Activated naive CD4-positive, alpha-beta T cell treated with anti-CD3 and anti-CD28 coated beads for 36 hours (primary cell): Measurements from ENCODE around the gene PPP2R5D. TPM values are rescaled to one million over a fixed set of nuclear protein-coding genes. Genes with fewer than 3 reads are reported as not detected.
"Not testable (repeated sequence)": the region's sequence is repeated elsewhere in the genome, so short reads cannot be mapped to it uniquely, and the experiment has no call there.

Experiments used
- CTCF ChIA-PET: fragments of 350-600 bp; sonication (Branson Sonifier 250); formaldehyde crosslinking; loops from one replicate; lab custom pipeline; 2021; ENCODE audit warnings: antibody characterized with exemption; lab: Charles Lee
- DNase-seq: peaks from one replicate; pipeline ENCODE4 v3.0.0-alpha.2; 2020
- H3K27ac Mint-ChIP-seq: one replicate; pipeline ENCODE4 v1.8.0; 2021; ENCODE audit warnings: mild to moderate bottlenecking, mixed read lengths
- H3K27me3 Mint-ChIP-seq: one replicate; pipeline ENCODE4 v1.8.0; 2021; ENCODE audit warnings: low read depth, mixed read lengths
- H3K36me3 Mint-ChIP-seq: one replicate; pipeline ENCODE4 v1.8.0; 2021; ENCODE audit warnings: low read depth, mixed read lengths
- H3K4me1 Mint-ChIP-seq: one replicate; pipeline ENCODE4 v1.8.0; 2021; ENCODE audit warnings: low read depth, mixed read lengths
- H3K4me3 Mint-ChIP-seq: one replicate; pipeline ENCODE4 v1.8.0; 2021; ENCODE audit warnings: mild to moderate bottlenecking, moderate library complexity, mixed read lengths
- H3K9me3 Mint-ChIP-seq: one replicate; pipeline ENCODE4 v1.8.0; 2021; ENCODE audit warnings: mixed read lengths
- intact Hi-C: fragments of 100-400 bp; cut with micrococcal nuclease; formaldehyde crosslinking; loops from one replicate; pipeline ENCODE4 v1.15.1; 2023
- total RNA-seq, 2 experiments: library from RNA; stranded (reverse); gene quantifications; one replicate each; pipeline ENCODE4 v1.2.3, GENCODE V29; 2021

PPP2R5D gene
- total RNA-seq, 2 experiments from 2014 or later, result 52.4 to 54.4 TPM

DNA sequence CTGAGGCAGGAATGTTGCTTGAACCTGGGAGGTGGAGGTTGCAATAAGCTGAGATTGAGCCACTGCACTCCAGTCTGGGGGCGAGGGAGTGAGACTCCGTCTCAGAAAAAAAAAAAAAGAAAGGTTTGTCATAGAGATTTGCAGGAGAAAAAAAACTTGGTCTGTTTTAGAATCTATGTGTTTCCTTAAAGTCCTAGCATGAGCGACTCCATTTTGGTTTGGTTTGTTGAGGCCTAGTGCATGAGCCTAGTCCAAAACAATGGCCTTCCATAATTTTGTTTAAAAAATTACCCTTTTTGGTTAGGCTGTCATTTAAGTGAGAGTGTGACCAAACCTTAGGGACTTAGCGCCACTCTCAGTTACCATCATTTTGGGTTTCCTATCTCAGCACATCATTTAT, 32.0 kb upstream of the PPP2R5D start:
- Mint-ChIP-seq H3K4me1 (no peaks in the 10 kb centered on the region), H3K27me3 (no peaks in the 10 kb centered on the region), H3K9me3 (no peaks in the 10 kb centered on the region), H3K27ac (no peak overlapping the region), H3K4me3 (no peak overlapping the region), H3K36me3 (no peaks in the 10 kb centered on the region)
- intact Hi-C loops, result no loop called here
- DNase-seq, result no peak
- CTCF ChIA-PET, result no interaction called here

- H3K4me1 Mint-ChIP-seq, H3K36me3 Mint-ChIP-seq, intact Hi-C loops, H3K9me3 Mint-ChIP-seq, DNase-seq, H3K4me3 Mint-ChIP-seq, H3K27me3 Mint-ChIP-seq, CTCF ChIA-PET, H3K27ac Mint-ChIP-seq: not testable (repeated sequence)
Measured at GRCh38 chr6:42954405-42954804, 30.0 kb upstream of the PPP2R5D start.

- Mint-ChIP-seq H3K4me3 (no peak overlapping the region), H3K27me3 (no peaks in the 10 kb centered on the region), H3K27ac (no peak overlapping the region), H3K36me3 (peaks cover 6% of the 10 kb centered on the region), H3K4me1 (peaks cover 20% of the 10 kb centered on the region), H3K9me3 (no peaks in the 10 kb centered on the region)
- intact Hi-C loops, result loop anchor here (2.0 kb wide), 1 partner anchor 185 kb away; no protein-coding TSS in a partner anchor
- DNase-seq, result no peak
- CTCF ChIA-PET, result interaction anchor here (0.6 to 1.6 kb wide), 4 partner anchors 22 to 185 kb away, joined by 3 to 5 read pairs (median 3); no protein-coding TSS in a partner anchor
Measured at GRCh38 chr6:42958125-42958524, 26.2 kb upstream of the PPP2R5D start.

DNA sequence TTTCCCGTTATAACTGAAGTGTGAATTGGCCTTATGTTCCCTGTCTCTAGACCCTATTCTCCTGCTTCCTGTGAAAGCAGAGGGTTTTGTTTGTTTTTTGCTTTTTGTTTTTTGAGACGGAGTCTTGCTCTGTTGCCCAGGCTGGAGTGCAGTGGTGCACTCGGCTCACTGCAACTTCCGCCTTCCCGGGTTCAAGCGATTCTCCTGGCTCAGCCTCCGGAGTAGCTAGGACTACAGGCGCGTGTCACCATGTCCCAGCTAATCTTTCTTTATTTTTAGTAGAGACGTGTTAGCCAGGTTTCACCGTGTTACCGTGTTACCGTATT, 24.5 kb upstream of the PPP2R5D start:
- Mint-ChIP-seq H3K27ac (no peak overlapping the region), H3K4me1 (peaks cover 20% of the 10 kb centered on the region), H3K36me3 (peaks cover 9% of the 10 kb centered on the region), H3K9me3 (no peaks in the 10 kb centered on the region), H3K27me3 (no peaks in the 10 kb centered on the region), H3K4me3 (peak overlapping the region; percentile 54)
- intact Hi-C loops, result loop anchor here (2.0 kb wide), 2 partner anchors 59 to 183 kb away; no protein-coding TSS in a partner anchor
- DNase-seq, result no peak
- CTCF ChIA-PET, result interaction anchor here (1.4 kb wide), 1 partner anchor 184 kb away, joined by 6 read pairs; no protein-coding TSS in a partner anchor

- peak within 1 kb of the TSS; percentile 54 for H3K4me3 Mint-ChIP-seq
- peaks cover 12% of the 10 kb centered on the region for H3K36me3 Mint-ChIP-seq
- H3K9me3 Mint-ChIP-seq, result no peaks in the 10 kb centered on the region
- intact Hi-C loops, result loop anchor here (2.0 kb wide), 1 partner anchor 60 kb away; no protein-coding TSS in a partner anchor
- H3K4me1 Mint-ChIP-seq, result peaks cover 20% of the 10 kb centered on the region
- CTCF ChIA-PET, result interaction anchor here (1.4 kb wide), 1 partner anchor 183 kb away, joined by 6 read pairs; no protein-coding TSS in a partner anchor
- H3K27ac Mint-ChIP-seq, result no peak within 1 kb of the TSS
- peak; percentile 34 for DNase-seq
- H3K27me3 Mint-ChIP-seq, result no peaks in the 10 kb centered on the region
Measured at GRCh38 chr6:42960243-42961019, 23.9 kb upstream of the PPP2R5D start, which contains the start of gene GNMT. TSS of gene GNMT (plus strand) at chr6:42960754. CDS start at chr6:42960768, 14 bp downstream.

DNA sequence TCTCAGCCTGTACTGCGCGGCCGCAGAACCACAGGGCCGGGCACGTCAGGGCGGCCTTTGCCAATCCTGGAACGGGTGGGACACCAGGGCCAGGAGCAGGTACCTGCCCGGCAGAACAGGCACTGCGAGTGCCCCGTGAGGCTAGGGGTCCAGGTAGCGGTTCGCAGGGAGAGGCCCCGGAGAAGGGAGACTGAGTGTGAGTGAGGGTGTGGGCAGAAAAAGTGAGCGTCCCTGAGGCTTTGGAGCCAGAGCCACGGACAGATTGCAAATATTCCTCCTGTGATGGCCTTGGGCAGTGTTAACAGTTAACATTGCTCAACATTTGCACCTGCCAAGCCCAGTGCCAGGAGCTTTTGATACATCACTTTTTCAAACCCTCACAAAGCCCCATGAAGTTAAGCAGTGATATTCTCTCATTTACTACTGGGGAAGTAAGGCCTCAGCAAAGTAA, 23.3 kb upstream of the PPP2R5D start:
- Mint-ChIP-seq H3K4me1 (peaks cover 20% of the 10 kb centered on the region), H3K9me3 (no peaks in the 10 kb centered on the region), H3K36me3 (peaks cover 15% of the 10 kb centered on the region), H3K27ac (no peak overlapping the region), H3K4me3 (peak overlapping the region; percentile 54), H3K27me3 (no peaks in the 10 kb centered on the region)
- CTCF ChIA-PET, result interaction anchor here (1.4 kb wide), 1 partner anchor 183 kb away, joined by 6 read pairs; no protein-coding TSS in a partner anchor
- intact Hi-C loops, result loop anchor here (2.0 kb wide), 1 partner anchor 60 kb away; no protein-coding TSS in a partner anchor
- DNase-seq, result no peak

DNA sequence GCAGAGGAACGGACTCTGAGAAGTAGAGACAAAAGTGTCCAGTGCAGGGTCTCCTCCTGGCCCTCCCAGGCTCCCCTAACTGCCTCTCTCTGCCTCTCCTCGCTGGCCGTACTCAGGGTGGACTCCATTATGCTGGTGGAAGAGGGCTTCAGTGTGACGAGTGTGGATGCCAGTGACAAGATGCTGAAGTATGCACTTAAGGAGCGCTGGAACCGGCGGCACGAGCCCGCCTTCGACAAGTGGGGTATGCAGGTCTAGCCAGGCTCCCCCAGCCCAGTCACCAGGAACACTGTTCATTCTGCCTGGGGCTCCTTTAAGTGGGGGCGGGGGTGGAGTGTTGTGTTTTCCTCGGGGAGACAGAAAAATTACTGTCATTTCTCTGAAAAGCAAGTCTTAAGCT, 22.3 kb upstream of the PPP2R5D start:
- Mint-ChIP-seq H3K36me3 (peaks cover 15% of the 10 kb centered on the region), H3K27ac (no peak overlapping the region), H3K27me3 (no peaks in the 10 kb centered on the region), H3K4me1 (peaks cover 20% of the 10 kb centered on the region), H3K9me3 (no peaks in the 10 kb centered on the region), H3K4me3 (no peak overlapping the region)
- intact Hi-C loops, result no loop called here
- CTCF ChIA-PET, result no interaction called here
- DNase-seq, result no peak

DNA sequence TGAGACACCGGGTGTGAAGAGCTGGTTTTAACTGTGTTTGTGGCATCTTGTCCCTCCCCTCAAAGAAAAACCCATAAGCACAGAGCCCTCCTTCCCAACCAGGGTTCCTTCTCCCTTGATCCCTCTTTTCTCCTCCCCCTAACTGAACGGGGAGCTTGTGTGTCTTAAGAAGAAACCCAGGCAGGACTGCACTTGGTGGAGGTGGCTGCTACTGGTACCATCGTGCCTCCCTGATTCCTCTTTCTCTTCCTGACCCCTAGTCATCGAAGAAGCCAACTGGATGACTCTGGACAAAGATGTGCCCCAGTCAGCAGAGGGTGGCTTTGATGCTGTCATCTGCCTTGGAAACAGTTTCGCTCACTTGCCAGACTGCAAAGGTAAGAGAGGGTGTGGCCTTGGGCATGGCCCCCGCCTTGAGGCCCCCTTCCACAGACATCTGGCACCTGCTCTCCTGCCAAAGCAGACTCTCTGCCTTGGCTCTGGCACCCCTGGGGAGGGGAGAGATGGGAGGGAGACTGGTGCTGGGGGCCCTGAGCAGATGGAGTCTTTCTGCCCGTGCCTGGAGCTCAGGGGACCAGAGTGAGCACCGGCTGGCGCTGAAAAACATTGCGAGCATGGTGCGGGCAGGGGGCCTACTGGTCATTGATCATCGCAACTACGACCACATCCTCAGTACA, 21.7 kb upstream of the PPP2R5D start:
- H3K9me3 Mint-ChIP-seq, result no peaks in the 10 kb centered on the region
- DNase-seq, result no peak
- no peak overlapping the region for H3K4me3 Mint-ChIP-seq
- intact Hi-C loops, result no loop called here
- peaks cover 20% of the 10 kb centered on the region for H3K4me1 Mint-ChIP-seq
- no peak overlapping the region for H3K27ac Mint-ChIP-seq
- no peaks in the 10 kb centered on the region for H3K27me3 Mint-ChIP-seq
- peaks cover 15% of the 10 kb centered on the region for H3K36me3 Mint-ChIP-seq
- CTCF ChIA-PET, result interaction anchor here (0.5 to 1.3 kb wide), 3 partner anchors 28 to 52 kb away, joined by 3 to 4 read pairs (median 3); no protein-coding TSS in a partner anchor

- Mint-ChIP-seq H3K36me3 (peaks cover 15% of the 10 kb centered on the region), H3K4me1 (peaks cover 20% of the 10 kb centered on the region), H3K27me3 (no peaks in the 10 kb centered on the region), H3K9me3 (no peaks in the 10 kb centered on the region), H3K4me3 (no peak overlapping the region), H3K27ac (no peak overlapping the region)
- DNase-seq, result no peak
- intact Hi-C loops, result no loop called here
- CTCF ChIA-PET, result interaction anchor here (0.5 to 2.0 kb wide), 3 partner anchors 16 to 53 kb away, joined by 3 to 6 read pairs (median 3); partner anchors contain the start of gene PEX6
Measured at GRCh38 chr6:42963179-42963854, 21.1 kb upstream of the PPP2R5D start.

- Mint-ChIP-seq H3K4me3 (no peak overlapping the region), H3K27me3 (no peaks in the 10 kb centered on the region), H3K9me3 (no peaks in the 10 kb centered on the region), H3K4me1 (peaks cover 20% of the 10 kb centered on the region), H3K36me3 (peaks cover 15% of the 10 kb centered on the region), H3K27ac (no peak overlapping the region)
- DNase-seq, result peak; percentile 72
- CTCF ChIA-PET, result interaction anchor here (1.1 to 2.0 kb wide), 3 partner anchors 15 to 185 kb away, joined by 4 to 6 read pairs (median 4); partner anchors contain the start of gene PEX6
- intact Hi-C loops, result loop anchor here (1.0 kb wide), 1 partner anchor 179 kb away; no protein-coding TSS in a partner anchor
Measured at GRCh38 chr6:42963855-42964605, 20.3 kb upstream of the PPP2R5D start.

DNA sequence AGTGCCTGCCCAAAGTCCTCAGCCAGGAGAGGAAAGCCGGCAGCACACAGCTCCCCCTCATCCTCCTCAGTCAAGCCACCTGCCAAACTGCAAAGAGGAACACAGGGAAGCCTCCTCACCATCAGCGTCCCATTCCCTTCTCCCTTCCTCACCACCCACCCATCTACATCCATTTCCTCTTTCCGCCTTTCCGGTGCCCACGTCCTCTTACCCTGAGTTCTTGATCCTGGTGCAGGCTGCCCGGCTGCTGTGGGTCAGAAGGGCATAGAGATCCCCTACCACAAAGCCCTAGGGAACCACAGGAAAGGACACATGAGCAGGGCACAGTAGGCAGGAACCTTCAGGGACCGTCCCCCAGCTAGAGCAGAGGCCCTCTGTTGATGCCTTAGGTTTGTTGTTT, 17.8 kb upstream of the PPP2R5D start:
- no peak for DNase-seq
- no peak overlapping the region for H3K27ac Mint-ChIP-seq
- CTCF ChIA-PET, result no interaction called here
- no peaks in the 10 kb centered on the region for H3K9me3 Mint-ChIP-seq
- peaks cover 15% of the 10 kb centered on the region for H3K4me1 Mint-ChIP-seq
- H3K27me3 Mint-ChIP-seq, result no peaks in the 10 kb centered on the region
- peaks cover 17% of the 10 kb centered on the region for H3K36me3 Mint-ChIP-seq
- intact Hi-C loops, result no loop called here
- H3K4me3 Mint-ChIP-seq, result no peak overlapping the region
